Cardiac fibroblast (primary cell): ENCODE results near the gene STAT2.
"Not testable (repeated sequence)": the region's sequence is repeated elsewhere in the genome, so short reads cannot be mapped to it uniquely, and the experiment has no call there.

Experiments
- DNase-seq, 2 donors: peaks; one replicate each; pipeline versions ENCODE4 v3.0.0 to v3.0.0-alpha.2; 2010; ENCODE audit warnings: low read depth in 2 of 2
- H3K4me3 ChIP-seq, 2 donors: replicated peaks in 1 of 2; 1 replicate in 1 of 2; 2 replicates in 1 of 2; pipeline ENCODE4 v1.5.1; 2011; ENCODE audit warnings: low read depth in 2 of 2, low read length in 2 of 2, mild to moderate bottlenecking in 2 of 2, moderate library complexity in 1 of 2
- TF ChIP-seq, protein P1 (sequence below): IDR thresholded peaks from one replicate; pipeline ENCODE4 v1.5.1; 2011; ENCODE audit warnings: low read depth, mild to moderate bottlenecking, low read length, inconsistent platforms

STAT2 gene

DNA sequence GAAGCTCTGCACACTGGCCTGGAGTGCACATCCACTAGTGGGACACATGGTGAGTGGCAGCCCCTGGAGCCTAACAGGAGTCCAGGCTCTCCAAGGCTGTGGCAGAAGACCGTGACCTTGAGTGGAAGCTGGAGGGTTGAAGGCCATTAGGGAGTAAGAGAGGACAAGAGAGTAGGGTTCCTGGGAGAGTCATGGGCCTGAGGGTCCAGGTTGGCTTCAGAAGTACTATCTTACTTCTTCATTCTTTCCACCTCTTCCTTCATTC is 20.8 kb downstream of the STAT2 start:
- TF ChIP-seq, protein P1, sequence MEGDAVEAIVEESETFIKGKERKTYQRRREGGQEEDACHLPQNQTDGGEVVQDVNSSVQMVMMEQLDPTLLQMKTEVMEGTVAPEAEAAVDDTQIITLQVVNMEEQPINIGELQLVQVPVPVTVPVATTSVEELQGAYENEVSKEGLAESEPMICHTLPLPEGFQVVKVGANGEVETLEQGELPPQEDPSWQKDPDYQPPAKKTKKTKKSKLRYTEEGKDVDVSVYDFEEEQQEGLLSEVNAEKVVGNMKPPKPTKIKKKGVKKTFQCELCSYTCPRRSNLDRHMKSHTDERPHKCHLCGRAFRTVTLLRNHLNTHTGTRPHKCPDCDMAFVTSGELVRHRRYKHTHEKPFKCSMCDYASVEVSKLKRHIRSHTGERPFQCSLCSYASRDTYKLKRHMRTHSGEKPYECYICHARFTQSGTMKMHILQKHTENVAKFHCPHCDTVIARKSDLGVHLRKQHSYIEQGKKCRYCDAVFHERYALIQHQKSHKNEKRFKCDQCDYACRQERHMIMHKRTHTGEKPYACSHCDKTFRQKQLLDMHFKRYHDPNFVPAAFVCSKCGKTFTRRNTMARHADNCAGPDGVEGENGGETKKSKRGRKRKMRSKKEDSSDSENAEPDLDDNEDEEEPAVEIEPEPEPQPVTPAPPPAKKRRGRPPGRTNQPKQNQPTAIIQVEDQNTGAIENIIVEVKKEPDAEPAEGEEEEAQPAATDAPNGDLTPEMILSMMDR: no peak
- DNase-seq: no peak
- no peak overlapping the region for H3K4me3 ChIP-seq

DNA sequence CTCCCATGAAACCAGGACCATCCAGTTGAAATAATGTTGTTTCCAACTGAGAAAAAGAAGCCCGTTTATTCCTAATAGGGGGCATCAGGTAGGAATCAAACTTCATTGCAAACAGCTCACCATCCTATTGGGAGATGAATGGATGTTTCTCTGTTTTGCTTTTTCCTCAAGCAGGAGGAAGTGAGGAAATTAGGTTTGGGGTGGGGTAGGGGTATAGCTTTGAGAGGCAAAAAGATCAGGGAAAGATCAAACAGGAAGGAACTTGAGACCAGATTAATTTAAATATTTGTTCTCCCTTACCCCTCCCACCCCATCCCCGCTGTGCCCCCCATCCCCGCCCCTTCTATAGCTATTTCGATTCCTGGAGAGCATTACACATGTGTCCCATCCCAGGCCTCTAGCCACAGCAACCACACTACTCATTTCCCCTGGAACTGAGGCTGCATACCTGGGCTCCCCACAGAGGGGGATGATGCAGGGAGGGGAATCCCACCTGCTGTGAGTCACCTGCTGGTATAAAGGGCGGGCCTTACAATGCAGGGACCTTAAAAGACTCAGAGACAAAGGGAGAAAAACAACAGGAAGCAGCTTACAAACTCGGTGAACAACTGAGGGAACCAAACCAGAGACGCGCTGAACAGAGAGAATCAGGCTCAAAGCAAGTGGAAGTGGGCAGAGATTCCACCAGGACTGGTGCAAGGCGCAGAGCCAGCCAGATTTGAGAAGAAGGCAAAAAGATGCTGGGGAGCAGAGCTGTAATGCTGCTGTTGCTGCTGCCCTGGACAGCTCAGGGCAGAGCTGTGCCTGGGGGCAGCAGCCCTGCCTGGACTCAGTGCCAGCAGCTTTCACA is 21.4 kb downstream of the STAT2 start, which contains the start of gene IL23A:
Gene IL23A, plus strand, starts transcription at position 577 of the 850 bp plus-strand sequence. Its CDS starts 161 bp downstream, at position 738.
- no peak within 1 kb of the TSS for H3K4me3 ChIP-seq
- DNase-seq: peak in 1 of 2 donors; percentile 61
- TF ChIP-seq, protein P1: no peak

DNA sequence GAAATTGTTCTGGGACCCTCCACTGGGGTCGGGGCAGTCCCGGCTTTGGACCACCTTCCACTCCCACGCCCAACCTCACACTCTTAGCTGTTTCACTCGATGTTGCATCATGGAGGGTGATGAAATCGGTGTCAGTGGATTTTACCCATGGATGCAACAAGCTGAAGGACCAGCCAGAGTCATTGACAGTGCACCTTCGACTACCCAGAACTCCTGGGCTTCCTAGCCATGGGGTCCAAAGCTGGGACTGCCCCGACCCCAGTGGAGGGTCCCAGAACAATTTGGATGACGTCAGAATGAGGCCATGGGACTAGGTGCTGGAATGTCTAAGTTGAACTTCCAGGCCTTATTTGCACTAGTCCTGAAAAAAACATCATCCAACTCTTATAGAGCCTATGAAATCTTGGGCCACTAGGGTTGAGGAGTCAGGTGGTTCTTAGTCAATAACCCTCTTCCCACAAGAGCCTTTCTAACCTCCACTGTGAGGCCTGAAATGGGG is 22.1 kb downstream of the STAT2 start:
- no peak overlapping the region for H3K4me3 ChIP-seq
- TF ChIP-seq, protein P1: no peak
- peak in 1 of 2 donors; percentile 19 for DNase-seq

DNA sequence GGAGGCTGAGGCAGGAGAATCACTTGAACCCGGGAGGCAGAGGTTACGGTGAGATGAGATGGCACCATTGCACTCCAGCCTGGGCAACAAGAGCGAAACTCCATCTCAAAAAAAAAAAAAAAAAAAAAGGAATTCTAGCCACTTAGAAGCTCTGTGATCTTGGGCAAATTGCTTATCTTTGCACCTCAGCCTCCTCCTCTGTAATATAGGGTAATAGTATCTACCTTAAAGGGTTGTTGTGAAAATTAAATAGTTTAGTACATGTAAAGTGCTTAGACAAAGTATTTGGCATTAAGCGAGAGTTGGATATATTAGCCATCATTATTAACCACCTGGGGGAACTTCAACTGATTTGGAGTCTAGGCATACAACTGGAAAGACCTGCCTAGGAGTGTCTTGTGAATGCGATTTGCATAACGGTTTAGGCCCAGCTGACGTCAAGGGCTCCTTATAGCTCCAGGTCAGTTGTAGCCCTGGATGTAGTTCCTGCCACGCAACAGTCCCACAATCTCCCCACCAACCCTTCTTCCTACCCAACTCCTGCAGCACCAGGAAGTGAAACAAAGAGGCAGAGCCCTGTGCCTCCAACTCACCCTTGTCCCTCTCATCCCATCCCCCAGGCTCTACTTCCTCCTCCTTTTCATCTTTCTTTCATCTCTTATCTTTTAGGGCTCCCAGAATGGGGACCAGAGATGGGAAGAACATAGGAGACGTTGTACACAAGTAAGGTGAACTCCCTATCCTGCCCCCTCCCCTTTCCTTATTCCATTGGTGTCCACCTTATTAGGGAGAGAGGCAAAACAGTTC is 23.3 kb downstream of the STAT2 start:
- no peak overlapping the region for H3K4me3 ChIP-seq
- TF ChIP-seq, protein P1: no peak
- DNase-seq: no peak

DNA sequence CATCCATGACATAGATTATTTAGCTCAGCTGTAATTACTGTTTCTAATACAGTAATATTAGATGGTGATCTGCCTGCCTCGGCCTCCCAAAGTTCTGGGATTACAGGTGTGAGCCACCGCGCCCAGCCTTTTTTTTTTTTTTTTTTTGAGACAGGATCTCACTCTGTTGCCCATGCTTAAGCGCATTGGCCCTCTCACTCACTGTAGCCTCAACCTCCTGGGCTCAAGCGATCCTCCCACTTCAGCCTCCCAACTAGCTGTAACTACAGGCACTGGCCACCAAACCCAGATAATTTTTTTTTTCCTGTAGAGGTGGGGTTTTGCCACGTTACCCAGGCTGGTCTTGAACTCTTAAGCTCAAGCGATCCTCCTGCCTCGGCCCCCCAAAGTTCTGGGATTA is 24.4 kb downstream of the STAT2 start:
- DNase-seq, H3K4me3 ChIP-seq: not testable (repeated sequence)

DNA sequence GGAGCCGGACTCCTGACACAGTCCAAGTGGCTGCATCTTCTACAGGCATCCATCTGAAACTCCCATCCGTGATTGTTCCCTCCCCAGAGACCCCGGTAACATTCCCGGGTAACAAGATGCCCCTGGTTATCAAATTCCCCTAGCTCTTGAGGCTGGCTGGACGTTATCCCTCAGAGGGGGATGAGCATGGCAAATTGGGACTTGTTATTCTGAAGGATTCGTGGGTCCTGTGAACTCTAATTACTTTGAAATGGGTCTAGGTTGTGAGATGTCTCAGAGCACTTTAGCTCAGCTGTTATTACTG is 25.5 kb downstream of the STAT2 start:
- H3K4me3 ChIP-seq: peak overlapping the region; percentile 54 to 63
- TF ChIP-seq, protein P1: no peak
- no peak for DNase-seq
